WERI-Rb-1 (cell line): ENCODE data around the gene TAF11L2.
"Not testable (repeated sequence)": the region's sequence is repeated elsewhere in the genome, so short reads cannot be mapped to it uniquely, and the experiment has no call there.

Experiments used
- DNase-seq: peaks from one replicate; pipeline ENCODE4 v3.0.0-alpha.2; 2020
- H3K27ac ChIP-seq: fragments of 250-450 bp; sonication (Bioruptor Pico); 2 replicates; pipeline ENCODE4 v1.5.1; 2020; ENCODE audit warnings: mild to moderate bottlenecking, moderate library complexity
- H3K27me3 ChIP-seq: fragments of 250-450 bp; sonication (Bioruptor Pico); 2 replicates; pipeline ENCODE4 v1.5.1; 2021; ENCODE audit warnings: mild to moderate bottlenecking, low read depth, moderate library complexity; ENCODE audit not compliant: insufficient read depth, severe bottlenecking
- H3K36me3 ChIP-seq: fragments of 250-450 bp; sonication (Bioruptor Pico); 2 replicates; pipeline ENCODE4 v1.5.1; 2020; ENCODE audit warnings: mild to moderate bottlenecking, moderate library complexity
- H3K4me3 ChIP-seq: 2 replicates; pipeline ENCODE4 v1.5.1; 2011; ENCODE audit warnings: low read depth, mild to moderate bottlenecking, control low read depth, low read length
- H3K9me3 ChIP-seq: fragments of 250-450 bp; sonication (Bioruptor Pico); 2 replicates; pipeline ENCODE4 v1.5.1; 2021; ENCODE audit warnings: mild to moderate bottlenecking, moderate library complexity; ENCODE audit not compliant: severe bottlenecking
- TF ChIP-seq, protein P1 (sequence below): IDR thresholded peaks from 2 replicates; pipeline ENCODE4 v1.5.1; 2011; ENCODE audit warnings: low read depth, mild to moderate bottlenecking, control low read depth, inconsistent platforms, low read length

The TAF11L2 gene

DNA sequence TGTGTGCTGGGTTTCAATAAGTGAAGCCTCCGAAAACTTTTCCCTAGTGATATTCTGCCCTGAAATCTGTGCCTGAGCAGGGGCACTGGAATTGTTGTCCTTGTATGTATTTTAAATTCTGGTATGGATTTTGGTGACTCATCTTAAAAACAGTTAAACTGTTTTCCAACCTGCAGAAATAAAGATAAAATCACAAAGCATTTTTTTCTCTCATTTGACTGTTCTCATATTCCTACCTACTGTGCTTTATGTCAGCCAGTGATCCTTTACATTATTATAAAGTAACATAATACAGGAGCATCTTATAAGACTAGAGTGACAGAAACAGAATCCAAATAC, 10.9 kb upstream of the TAF11L2 start:
- DNase-seq, result no peak
- TF ChIP-seq, protein P1, sequence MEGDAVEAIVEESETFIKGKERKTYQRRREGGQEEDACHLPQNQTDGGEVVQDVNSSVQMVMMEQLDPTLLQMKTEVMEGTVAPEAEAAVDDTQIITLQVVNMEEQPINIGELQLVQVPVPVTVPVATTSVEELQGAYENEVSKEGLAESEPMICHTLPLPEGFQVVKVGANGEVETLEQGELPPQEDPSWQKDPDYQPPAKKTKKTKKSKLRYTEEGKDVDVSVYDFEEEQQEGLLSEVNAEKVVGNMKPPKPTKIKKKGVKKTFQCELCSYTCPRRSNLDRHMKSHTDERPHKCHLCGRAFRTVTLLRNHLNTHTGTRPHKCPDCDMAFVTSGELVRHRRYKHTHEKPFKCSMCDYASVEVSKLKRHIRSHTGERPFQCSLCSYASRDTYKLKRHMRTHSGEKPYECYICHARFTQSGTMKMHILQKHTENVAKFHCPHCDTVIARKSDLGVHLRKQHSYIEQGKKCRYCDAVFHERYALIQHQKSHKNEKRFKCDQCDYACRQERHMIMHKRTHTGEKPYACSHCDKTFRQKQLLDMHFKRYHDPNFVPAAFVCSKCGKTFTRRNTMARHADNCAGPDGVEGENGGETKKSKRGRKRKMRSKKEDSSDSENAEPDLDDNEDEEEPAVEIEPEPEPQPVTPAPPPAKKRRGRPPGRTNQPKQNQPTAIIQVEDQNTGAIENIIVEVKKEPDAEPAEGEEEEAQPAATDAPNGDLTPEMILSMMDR, result no peak
- Histone ChIP-seq H3K27ac (no peak overlapping the region), H3K4me3 (no peak overlapping the region), H3K9me3 (no peaks in the 10 kb centered on the region), H3K27me3 (no peaks in the 10 kb centered on the region), H3K36me3 (no peaks in the 10 kb centered on the region)

DNA sequence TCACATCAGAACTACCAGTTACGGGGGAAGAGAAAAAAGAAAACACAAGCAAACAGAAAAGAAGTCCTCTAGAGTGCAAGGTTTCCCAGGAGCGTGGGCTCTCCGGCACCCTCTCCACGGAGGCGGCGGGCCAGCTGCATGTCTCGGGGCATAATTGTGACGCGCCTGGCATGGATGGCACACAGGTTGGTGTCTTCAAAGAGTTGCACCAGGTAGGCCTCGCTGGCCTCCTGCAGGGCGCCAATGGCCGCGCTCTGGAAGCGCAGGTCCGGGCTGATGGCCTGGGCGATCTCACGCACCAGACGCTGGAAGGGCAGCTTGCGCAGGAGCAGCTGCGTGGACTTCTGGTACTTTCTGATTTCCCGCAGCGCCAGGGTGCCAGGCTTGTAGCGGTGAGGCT, 6.8 kb upstream of the TAF11L2 start:
- not testable (repeated sequence) for H3K4me3 ChIP-seq, DNase-seq, H3K27ac ChIP-seq, H3K27me3 ChIP-seq, H3K36me3 ChIP-seq, H3K9me3 ChIP-seq

DNA sequence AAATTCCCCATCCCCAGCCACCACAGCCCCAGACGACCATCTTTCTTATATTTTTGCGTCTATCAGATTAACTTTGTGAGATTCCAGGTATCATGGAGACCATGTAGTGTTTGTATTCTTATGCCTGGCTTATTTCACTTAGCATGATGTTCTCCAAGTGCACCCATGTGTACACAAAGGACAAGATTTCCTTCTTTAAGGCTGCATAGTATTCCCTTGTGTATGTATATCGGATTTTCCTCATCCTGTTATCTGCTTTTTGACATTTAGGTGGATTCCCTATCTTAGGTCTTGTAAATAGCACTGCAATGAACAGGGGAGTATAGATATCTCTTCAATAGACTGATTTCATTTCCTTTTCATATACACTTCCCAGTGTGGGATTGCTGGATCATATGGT, 5.3 kb upstream of the TAF11L2 start:
- TF ChIP-seq, protein P1, result no peak

DNA sequence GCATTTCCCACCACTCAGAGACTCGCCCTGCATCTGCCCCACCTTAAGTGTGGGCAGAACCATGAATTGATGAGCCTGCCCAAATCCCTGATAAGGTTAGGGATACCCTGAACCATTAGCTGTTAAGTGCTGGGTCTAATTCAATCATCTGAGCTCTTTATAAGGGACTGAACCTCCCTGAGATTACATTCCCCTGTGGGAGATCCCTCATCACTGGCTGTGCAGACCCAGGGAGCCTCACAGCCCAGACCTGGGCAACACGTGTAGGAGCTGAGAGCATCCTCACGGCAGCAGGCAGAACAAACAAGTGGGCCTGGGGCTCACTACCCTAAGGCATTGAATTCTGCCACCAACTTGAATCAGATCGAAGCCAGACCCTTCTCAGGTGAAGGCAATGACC, 585 bp upstream of the TAF11L2 start:
- Histone ChIP-seq H3K27me3 (no peaks in the 10 kb centered on the region), H3K4me3 (no peak overlapping the region), H3K36me3 (no peaks in the 10 kb centered on the region), H3K27ac (no peak overlapping the region), H3K9me3 (no peaks in the 10 kb centered on the region)
- TF ChIP-seq, protein P1, result no peak
- no peak for DNase-seq

More for the DNA sequence above, 5.3 kb upstream of the TAF11L2 start:
- H3K9me3 ChIP-seq, result no peaks in the 10 kb centered on the region
- no peak for DNase-seq
- no peak overlapping the region for H3K27ac ChIP-seq
- no peaks in the 10 kb centered on the region for H3K36me3 ChIP-seq
- H3K4me3 ChIP-seq, result no peak overlapping the region
- no peaks in the 10 kb centered on the region for H3K27me3 ChIP-seq

DNA sequence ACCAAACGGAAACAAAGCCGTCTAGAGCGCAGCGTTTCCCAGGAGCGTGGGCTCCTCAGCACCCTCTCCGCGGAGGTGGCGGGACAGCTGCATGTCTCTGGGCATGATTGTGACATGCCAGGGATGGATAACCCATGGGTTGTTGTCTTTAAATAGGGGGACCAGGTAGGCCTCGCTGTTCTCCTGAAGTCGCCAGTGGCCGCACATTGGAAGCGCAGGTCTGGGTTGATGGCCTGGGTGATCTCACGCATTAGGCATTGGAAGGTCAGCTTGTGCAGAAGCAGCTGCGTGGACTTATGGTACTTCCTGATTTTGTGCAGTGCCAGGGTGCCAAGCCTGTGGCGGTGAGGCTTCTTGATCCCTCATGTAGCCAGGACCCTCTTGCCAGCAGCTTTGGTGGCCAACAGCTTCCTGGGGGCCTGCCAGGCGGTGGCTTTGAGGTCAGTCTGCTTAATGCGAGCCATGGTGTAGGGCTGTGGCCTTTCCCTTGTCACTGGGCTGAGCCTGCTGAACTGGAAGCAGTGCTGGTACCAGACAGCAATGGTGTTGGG, 13.8 kb downstream of the TAF11L2 start:
- H3K27ac ChIP-seq, result no peak overlapping the region
- H3K4me3 ChIP-seq, result no peak overlapping the region
- H3K27me3 ChIP-seq, result no peaks in the 10 kb centered on the region
- DNase-seq, result no peak
- H3K36me3 ChIP-seq, result no peaks in the 10 kb centered on the region
- H3K9me3 ChIP-seq, result no peaks in the 10 kb centered on the region
- TF ChIP-seq, protein P1, result no peak

DNA sequence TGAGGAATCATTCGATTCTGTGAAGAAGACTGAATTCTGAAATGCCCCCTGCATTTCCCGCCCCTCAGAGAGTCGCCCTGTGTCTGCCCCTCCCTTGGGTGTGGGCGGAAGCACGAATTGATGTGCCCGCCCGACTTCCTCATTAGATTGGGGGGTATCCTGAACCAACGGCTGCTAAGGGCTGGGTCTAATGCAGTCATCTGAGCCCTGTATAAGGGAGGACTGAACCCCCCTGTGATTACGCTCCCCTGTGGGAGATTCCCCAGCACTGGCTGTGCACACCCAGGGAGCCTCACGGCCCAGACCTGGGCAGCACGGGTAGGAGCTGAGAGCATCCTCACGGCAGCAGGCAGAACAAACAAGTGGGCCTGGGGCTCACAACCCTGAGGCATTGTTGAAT, 19.5 kb downstream of the TAF11L2 start:
- H3K36me3 ChIP-seq, result not testable (repeated sequence)

DNA sequence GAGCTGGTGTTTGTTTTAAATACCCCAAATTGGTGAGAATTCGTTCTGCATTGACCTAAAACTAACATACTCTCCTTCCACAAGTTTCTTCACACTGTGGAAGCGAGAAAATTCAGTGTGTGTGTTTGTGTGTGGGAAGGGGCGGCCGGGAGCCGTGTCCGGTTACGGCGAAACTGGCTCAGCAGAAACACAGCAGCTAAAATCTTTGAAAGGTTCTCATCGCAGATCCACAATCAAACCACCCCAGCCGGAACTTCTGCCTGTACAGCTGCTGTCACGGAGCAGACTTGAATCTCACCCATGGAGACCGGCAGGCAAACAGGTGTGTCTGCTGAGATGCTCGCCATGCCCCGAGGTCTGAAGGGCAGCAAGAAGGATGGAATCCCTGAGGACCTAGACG, 20.0 kb downstream of the TAF11L2 start, which contains the start of gene TAF11L3:
Gene TAF11L3 (plus strand): TSS at position 301 of the 400 bp plus-strand sequence.
- not testable (repeated sequence) for H3K36me3 ChIP-seq, H3K27me3 ChIP-seq, DNase-seq, H3K4me3 ChIP-seq, H3K27ac ChIP-seq, H3K9me3 ChIP-seq

More for the DNA sequence above, 19.5 kb downstream of the TAF11L2 start:
- not testable (repeated sequence) for H3K27me3 ChIP-seq, H3K4me3 ChIP-seq, H3K9me3 ChIP-seq, H3K27ac ChIP-seq
- DNase-seq, result peak; percentile 31

DNA sequence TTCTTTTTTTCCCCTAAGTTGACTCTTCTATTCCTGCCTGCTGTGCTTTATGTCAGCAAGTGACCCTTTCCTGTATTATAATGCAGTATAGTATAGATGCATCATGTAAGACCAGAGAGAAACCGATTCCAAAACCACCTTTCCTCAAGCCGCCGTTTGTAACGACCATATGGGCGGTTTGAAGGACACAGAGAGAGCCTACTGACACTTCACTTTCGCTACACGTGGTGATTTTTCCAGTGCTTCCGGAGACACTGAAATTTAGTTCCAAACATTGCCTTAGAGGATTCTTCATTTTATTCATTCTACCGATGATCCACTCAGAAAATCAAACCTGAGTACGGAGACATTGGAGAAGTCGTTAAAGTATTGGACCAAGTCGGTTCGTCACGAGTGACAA, 21.5 kb downstream of the TAF11L2 start:
- H3K9me3 ChIP-seq, H3K36me3 ChIP-seq, H3K27me3 ChIP-seq, DNase-seq, H3K4me3 ChIP-seq, H3K27ac ChIP-seq: not testable (repeated sequence)

DNA sequence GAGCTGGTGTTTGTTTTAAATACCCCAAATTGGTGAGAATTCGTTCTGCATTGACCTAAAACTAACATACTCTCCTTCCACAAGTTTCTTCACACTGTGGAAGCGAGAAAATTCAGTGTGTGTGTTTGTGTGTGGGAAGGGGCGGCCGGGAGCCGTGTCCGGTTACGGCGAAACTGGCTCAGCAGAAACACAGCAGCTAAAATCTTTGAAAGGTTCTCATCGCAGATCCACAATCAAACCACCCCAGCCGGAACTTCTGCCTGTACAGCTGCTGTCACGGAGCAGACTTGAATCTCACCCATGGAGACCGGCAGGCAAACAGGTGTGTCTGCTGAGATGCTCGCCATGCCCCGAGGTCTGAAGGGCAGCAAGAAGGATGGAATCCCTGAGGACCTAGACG, 23.5 kb downstream of the TAF11L2 start, which contains the start of gene TAF11L4:
Gene TAF11L4 (plus strand): TSS at position 301 of the 400 bp plus-strand sequence.
- H3K27ac ChIP-seq, H3K36me3 ChIP-seq, H3K27me3 ChIP-seq, DNase-seq, H3K9me3 ChIP-seq, H3K4me3 ChIP-seq: not testable (repeated sequence)

DNA sequence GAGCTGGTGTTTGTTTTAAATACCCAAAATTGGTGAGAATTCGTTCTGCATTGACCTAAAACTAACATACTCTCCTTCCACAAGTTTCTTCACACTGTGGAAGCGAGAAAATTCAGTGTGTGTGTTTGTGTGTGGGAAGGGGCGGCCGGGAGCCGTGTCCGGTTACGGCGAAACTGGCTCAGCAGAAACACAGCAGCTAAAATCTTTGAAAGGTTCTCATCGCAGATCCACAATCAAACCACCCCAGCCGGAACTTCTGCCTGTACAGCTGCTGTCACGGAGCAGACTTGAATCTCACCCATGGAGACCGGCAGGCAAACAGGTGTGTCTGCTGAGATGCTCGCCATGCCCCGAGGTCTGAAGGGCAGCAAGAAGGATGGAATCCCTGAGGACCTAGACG, 26.9 kb downstream of the TAF11L2 start, which contains the start of gene TAF11L5:
Gene TAF11L5 (plus strand): TSS at position 301 of the 400 bp plus-strand sequence.
- DNase-seq, H3K9me3 ChIP-seq, H3K27ac ChIP-seq, H3K36me3 ChIP-seq, H3K27me3 ChIP-seq, H3K4me3 ChIP-seq: not testable (repeated sequence)

DNA sequence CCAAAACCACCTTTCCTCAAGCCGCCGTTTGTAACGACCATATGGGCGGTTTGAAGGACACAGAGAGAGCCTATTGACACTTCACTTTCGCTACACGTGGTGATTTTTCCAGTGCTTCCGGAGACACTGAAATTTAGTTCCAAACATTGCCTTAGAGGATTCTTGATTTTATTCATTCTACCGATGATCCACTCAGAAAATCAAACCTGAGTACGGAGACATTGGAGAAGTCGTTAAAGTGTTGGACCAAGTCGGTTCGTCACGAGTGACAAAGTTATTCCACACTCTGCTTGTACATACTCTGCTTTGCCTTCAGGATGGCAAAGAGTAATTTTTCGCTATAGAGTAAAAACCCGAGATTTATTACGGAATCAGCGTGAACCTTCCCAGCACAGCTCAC, 28.5 kb downstream of the TAF11L2 start:
- not testable (repeated sequence) for H3K27ac ChIP-seq, H3K4me3 ChIP-seq, H3K36me3 ChIP-seq, H3K27me3 ChIP-seq, H3K9me3 ChIP-seq
- peak; percentile 38 for DNase-seq
